AG04450 (cell line): Measurements from ENCODE around the gene CLCN4. TPM values are rescaled to one million over a fixed set of nuclear protein-coding genes. Genes with fewer than 3 reads are reported as not detected.

Experiments used
- CTCF ChIA-PET: fragments of 300-600, 350-600 bp; formaldehyde crosslinking; extraction: SDS; loops from one replicate; lab custom pipeline; 2022; ENCODE audit warnings: antibody characterized with exemption, inconsistent platforms; lab: Charles Lee
- POLR2A ChIA-PET: fragments of 350-600 bp; formaldehyde crosslinking; extraction: SDS; loops from one replicate; lab custom pipeline; 2021; ENCODE audit warnings: antibody characterized with exemption, inconsistent platforms; lab: Yijun Ruan, JAX
- DNase-seq: peaks from one replicate; pipeline ENCODE4 v3.0.0-alpha.2; 2011; ENCODE audit warnings: low read depth, low spot score
- H3K27ac ChIP-seq: one replicate; pipeline ENCODE4 v1.5.1; 2012; ENCODE audit warnings: low read depth, low read length, control low read depth
- H3K27me3 ChIP-seq: one replicate; pipeline ENCODE4 v1.6.0; 2012; ENCODE audit warnings: low read length; ENCODE audit not compliant: control insufficient read depth, insufficient read depth
- H3K4me3 ChIP-seq: 2 replicates; pipeline ENCODE4 v1.5.1; 2011; ENCODE audit warnings: mild to moderate bottlenecking, low read depth, low read length, control low read depth
- H3K9me3 ChIP-seq: 2 replicates; pipeline ENCODE4 v1.5.1; 2012; ENCODE audit warnings: low read length; ENCODE audit not compliant: control insufficient read depth, insufficient read depth
- polyA plus RNA-seq: library from polyadenylated mRNA; depleted of rRNA; stranded (reverse); fragments of >200 nt; gene quantifications from 2 replicates; pipeline ENCODE4 v1.2.3, GENCODE V29; 2011
- TF ChIP-seq, protein P1 (sequence below): IDR thresholded peaks from 2 replicates; pipeline ENCODE4 v1.5.1; 2011; ENCODE audit warnings: low read depth, low read length, control low read depth, inconsistent platforms

Gene CLCN4
- polyA plus RNA-seq, 1 experiment, result 1.5 TPM

DNA sequence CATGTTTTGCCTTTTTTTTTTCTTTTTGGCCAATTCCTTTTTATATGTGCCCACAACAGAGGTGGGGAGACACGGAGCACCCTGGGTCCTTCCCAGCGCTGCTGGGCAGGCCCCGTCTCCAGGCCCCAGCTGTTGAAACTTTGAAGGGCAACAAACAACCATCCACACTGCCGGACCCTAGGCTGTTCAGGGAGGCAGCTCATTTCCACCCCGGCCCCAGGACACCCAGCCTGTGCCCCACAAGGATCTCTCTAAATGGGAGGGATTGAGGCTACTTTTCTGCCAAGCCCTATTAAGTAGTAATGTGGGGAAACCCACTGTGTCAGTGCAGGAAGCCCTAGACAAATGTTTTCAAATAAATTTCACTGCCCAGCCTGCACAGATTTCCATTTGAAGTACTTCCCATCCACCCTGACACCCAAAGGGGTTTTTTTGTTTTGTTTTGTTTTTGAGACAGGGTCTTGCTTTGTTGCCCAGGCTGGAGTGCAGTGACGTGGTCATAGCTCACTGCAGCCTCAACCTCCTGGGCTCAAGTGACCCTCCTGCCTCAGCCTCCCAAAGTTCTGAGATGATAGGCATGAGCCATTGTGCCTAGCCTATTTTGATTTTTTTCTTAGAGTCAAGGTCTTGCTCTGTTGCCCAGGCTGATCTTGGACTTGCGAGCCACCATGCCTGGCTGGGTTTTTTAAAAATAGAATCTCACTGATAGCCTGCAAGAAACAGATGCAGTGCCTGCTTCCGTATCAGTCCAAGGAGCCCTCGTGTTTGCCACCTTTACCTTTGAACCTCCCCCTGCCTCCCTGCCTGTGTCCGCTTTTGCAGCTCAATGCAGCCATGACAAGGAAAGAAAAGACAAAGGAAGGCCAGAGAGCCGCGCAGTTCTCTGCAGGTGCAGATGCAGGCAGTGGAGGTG lies 13.4 kb upstream of the CLCN4 start:
- Histone ChIP-seq H3K9me3 (no peaks in the 10 kb centered on the region), H3K27ac (no peak overlapping the region), H3K27me3 (no peaks in the 10 kb centered on the region), H3K4me3 (no peak overlapping the region)
- TF ChIP-seq, protein P1, sequence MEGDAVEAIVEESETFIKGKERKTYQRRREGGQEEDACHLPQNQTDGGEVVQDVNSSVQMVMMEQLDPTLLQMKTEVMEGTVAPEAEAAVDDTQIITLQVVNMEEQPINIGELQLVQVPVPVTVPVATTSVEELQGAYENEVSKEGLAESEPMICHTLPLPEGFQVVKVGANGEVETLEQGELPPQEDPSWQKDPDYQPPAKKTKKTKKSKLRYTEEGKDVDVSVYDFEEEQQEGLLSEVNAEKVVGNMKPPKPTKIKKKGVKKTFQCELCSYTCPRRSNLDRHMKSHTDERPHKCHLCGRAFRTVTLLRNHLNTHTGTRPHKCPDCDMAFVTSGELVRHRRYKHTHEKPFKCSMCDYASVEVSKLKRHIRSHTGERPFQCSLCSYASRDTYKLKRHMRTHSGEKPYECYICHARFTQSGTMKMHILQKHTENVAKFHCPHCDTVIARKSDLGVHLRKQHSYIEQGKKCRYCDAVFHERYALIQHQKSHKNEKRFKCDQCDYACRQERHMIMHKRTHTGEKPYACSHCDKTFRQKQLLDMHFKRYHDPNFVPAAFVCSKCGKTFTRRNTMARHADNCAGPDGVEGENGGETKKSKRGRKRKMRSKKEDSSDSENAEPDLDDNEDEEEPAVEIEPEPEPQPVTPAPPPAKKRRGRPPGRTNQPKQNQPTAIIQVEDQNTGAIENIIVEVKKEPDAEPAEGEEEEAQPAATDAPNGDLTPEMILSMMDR, result no peak
- no peak for DNase-seq
- POLR2A ChIA-PET, result no interaction called here
- CTCF ChIA-PET, result no interaction called here

DNA sequence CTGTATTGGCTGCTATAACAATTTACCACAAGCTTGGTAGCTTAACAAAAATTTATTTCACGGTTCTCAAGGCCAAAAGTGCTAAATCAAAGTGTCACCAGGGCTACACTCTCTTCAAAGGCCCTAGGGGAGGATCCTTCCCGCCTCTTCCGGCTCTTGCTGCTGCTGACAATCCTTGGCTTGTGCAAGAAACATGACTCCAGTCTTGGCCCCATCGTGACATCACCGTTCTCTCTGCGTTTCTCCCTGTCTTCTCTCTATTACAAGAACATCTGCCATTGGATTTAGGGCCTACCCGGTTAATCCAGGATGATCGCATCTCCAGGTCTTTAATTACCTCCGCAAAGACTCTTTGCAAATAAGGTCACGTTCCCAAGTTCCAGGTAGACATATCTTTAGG lies 10.4 kb upstream of the CLCN4 start:
- CTCF ChIA-PET, result no interaction called here
- H3K27me3 ChIP-seq, result no peaks in the 10 kb centered on the region
- H3K4me3 ChIP-seq, result no peak overlapping the region
- no peaks in the 10 kb centered on the region for H3K9me3 ChIP-seq
- DNase-seq, result no peak
- no peak overlapping the region for H3K27ac ChIP-seq
- POLR2A ChIA-PET, result no interaction called here
- TF ChIP-seq, protein P1, result no peak

DNA sequence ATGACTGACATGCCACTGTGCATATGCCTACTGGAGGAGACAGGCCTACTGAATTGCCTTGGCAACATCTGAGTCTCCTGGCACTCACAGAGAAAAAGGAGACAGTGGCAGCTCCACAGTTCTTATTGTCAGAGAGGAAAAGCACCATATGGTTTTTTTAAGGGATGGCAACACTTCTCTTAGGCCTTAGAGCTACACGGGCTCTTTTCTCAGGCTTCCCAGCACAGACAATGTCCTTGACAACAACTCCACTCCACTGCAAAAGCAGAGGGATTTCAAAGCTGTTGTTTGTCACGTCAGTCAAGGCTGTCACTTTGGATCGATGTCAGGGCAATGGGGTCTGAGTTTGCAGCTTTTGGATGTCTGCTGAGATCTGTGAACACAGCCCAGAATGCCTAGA lies 4.7 kb upstream of the CLCN4 start:
- Histone ChIP-seq H3K4me3 (no peak overlapping the region), H3K27me3 (no peaks in the 10 kb centered on the region), H3K27ac (no peak overlapping the region), H3K9me3 (no peaks in the 10 kb centered on the region)
- ChIA-PET POLR2A (interaction anchor here (0.6 kb wide), 1 partner anchor 665 kb away, joined by 3 read pairs; no protein-coding TSS in a partner anchor), CTCF (interaction anchor here (1.6 kb wide), 1 partner anchor 32 kb away, joined by 7 read pairs; no protein-coding TSS in a partner anchor)
- DNase-seq, result no peak
- TF ChIP-seq, protein P1, result no peak

DNA sequence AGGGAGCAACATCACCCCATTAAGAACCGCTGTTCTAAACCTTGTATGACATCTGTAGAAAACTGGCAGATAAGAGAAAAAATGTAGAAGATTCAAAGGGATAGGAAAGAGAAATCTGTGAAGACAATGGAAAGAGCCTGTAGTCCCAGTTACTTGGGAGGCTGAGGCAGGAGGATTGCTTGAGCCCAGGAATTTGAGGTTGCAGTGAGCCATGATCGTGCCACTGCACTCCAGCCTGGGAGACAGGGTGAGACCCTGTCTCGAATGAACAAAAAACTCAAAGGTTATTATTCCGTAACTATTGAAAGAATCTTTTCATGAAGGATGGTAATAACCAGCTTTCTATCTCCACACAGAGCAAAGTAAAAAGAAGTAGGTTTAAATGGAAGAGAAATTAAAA lies 1.6 kb upstream of the CLCN4 start:
- CTCF ChIA-PET, result no interaction called here
- H3K27me3 ChIP-seq, result no peaks in the 10 kb centered on the region
- DNase-seq, result no peak
- no peak overlapping the region for H3K27ac ChIP-seq
- H3K9me3 ChIP-seq, result no peaks in the 10 kb centered on the region
- POLR2A ChIA-PET, result no interaction called here
- no peak overlapping the region for H3K4me3 ChIP-seq
- TF ChIP-seq, protein P1, result no peak

DNA sequence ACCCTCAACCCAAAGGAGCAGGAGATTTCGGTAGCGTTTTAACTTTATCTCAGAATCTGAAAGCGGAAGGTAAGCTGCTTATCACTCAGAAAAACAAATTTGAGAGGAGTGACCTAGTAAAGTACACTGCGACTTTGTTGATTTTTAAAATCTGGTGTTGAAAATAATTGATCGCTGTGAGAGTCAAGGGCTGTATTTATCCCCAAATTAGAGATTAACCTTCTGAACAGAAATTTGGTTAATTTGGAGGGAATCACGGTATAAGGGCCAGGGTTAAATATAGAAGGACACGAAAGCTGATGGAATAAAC lies 212 bp downstream of the CLCN4 start:
- no peak overlapping the region for H3K27ac ChIP-seq
- H3K4me3 ChIP-seq, result 0 out of 2 replicates have a peak overlapping the region, but pooled peaks have one; percentile 7
- CTCF ChIA-PET, result interaction anchor here (1.2 kb wide), 1 partner anchor 37 kb away, joined by 3 read pairs; no protein-coding TSS in a partner anchor

More for the DNA sequence above, 212 bp downstream of the CLCN4 start:
- POLR2A ChIA-PET, result no interaction called here
- TF ChIP-seq, protein P1, result no peak
- no peak for DNase-seq
- Histone ChIP-seq H3K27me3 (no peaks in the 10 kb centered on the region), H3K9me3 (no peaks in the 10 kb centered on the region)
